Chondrocyte (in vitro differentiated cells): ENCODE measurements around the gene LMNA. TPM values are rescaled to one million over a fixed set of nuclear protein-coding genes. Genes with fewer than 3 reads are reported as not detected.

ENCODE experiments used
- DNase-seq: peaks from one replicate; pipeline ENCODE4 v3.0.0; 2021; ENCODE audit warnings: mixed read lengths, low spot score
- H3K27ac Mint-ChIP-seq: one replicate; pipeline ENCODE4 v1.8.0; 2021; ENCODE audit warnings: mild to moderate bottlenecking, moderate library complexity, mixed read lengths; ENCODE audit not compliant: unreplicated experiment
- H3K27me3 Mint-ChIP-seq: 2 replicates; pipeline ENCODE4 v1.8.0; 2021; ENCODE audit warnings: low read depth, mixed read lengths
- H3K36me3 Mint-ChIP-seq: 2 replicates; pipeline ENCODE4 v1.8.0; 2021; ENCODE audit warnings: low read depth, mixed read lengths
- H3K4me1 Mint-ChIP-seq: 2 replicates; pipeline ENCODE4 v1.8.0; 2021; ENCODE audit warnings: low read depth, mild to moderate bottlenecking, mixed read lengths
- H3K4me3 Mint-ChIP-seq: one replicate; pipeline ENCODE4 v1.8.0; 2021; ENCODE audit warnings: mild to moderate bottlenecking, moderate library complexity, mixed read lengths; ENCODE audit not compliant: unreplicated experiment
- H3K9me3 Mint-ChIP-seq: 2 replicates; pipeline ENCODE4 v1.8.0; 2021; ENCODE audit warnings: low read depth, mixed read lengths
- CTCF ChIP-seq: fragments of 200-600 bp; sonication (generic); IDR thresholded peaks from 2 replicates; pipeline ENCODE4 v1.5.0; 2021; ENCODE audit warnings: antibody characterized with exemption, mild to moderate bottlenecking, moderate library complexity
- total RNA-seq: library from RNA; stranded (reverse); gene quantifications from 3 replicates; pipeline ENCODE4 v1.2.1, GENCODE V29; 2021

Gene LMNA
- total RNA-seq, 1 donor from 2014 or later: 675 TPM

GRCh38 chr1:156153362-156153761 is 38.9 kb downstream of the LMNA start, which contains the start of gene SEMA4A:
TSS of gene SEMA4A (plus strand) at chr1:156153585. CDS start at chr1:156154579, 994 bp downstream.
- no peak for TF ChIP-seq CTCF
- no peak for DNase-seq
- H3K4me1 Mint-ChIP-seq: no peaks in the 10 kb centered on the region
- peaks cover 2% of the 10 kb centered on the region for H3K36me3 Mint-ChIP-seq
- H3K27ac Mint-ChIP-seq: no peak within 1 kb of the TSS
- peaks cover 6% of the 10 kb centered on the region for H3K27me3 Mint-ChIP-seq
- no peaks in the 10 kb centered on the region for H3K9me3 Mint-ChIP-seq
- no peak within 1 kb of the TSS for H3K4me3 Mint-ChIP-seq

- peaks cover 6% of the 10 kb centered on the region for H3K27me3 Mint-ChIP-seq
These were observed 39.8 kb downstream of the LMNA start for GRCh38 chr1:156154317-156154749.

GRCh38 chr1:156155756-156156510 is 41.4 kb downstream of the LMNA start:
- no peak for TF ChIP-seq CTCF
- peaks cover 6% of the 10 kb centered on the region for H3K27me3 Mint-ChIP-seq
- H3K36me3 Mint-ChIP-seq: peaks cover 2% of the 10 kb centered on the region
- H3K9me3 Mint-ChIP-seq: no peaks in the 10 kb centered on the region
- no peak overlapping the region for H3K4me3 Mint-ChIP-seq
- no peak for DNase-seq
- H3K27ac Mint-ChIP-seq: no peak overlapping the region
- H3K4me1 Mint-ChIP-seq: peaks cover 5% of the 10 kb centered on the region

More at GRCh38 chr1:156154317-156154749, 39.8 kb downstream of the LMNA start:
- peaks cover 2% of the 10 kb centered on the region for H3K36me3 Mint-ChIP-seq
- H3K4me3 Mint-ChIP-seq: no peak overlapping the region
- DNase-seq: no peak
- no peaks in the 10 kb centered on the region for H3K4me1 Mint-ChIP-seq
- no peak for TF ChIP-seq CTCF
- H3K27ac Mint-ChIP-seq: no peak overlapping the region
- no peaks in the 10 kb centered on the region for H3K9me3 Mint-ChIP-seq

- Mint-ChIP-seq H3K36me3 (peaks cover 2% of the 10 kb centered on the region), H3K27ac (no peak overlapping the region), H3K4me1 (peaks cover 11% of the 10 kb centered on the region), H3K9me3 (no peaks in the 10 kb centered on the region), H3K4me3 (no peak overlapping the region), H3K27me3 (peaks cover 6% of the 10 kb centered on the region)
- no peak for DNase-seq
- no peak for TF ChIP-seq CTCF
These were observed 43.0 kb downstream of the LMNA start for GRCh38 chr1:156157506-156157905.

GRCh38 chr1:156157966-156158365 is 43.5 kb downstream of the LMNA start:
- peaks cover 2% of the 10 kb centered on the region for H3K36me3 Mint-ChIP-seq
- H3K4me1 Mint-ChIP-seq: peaks cover 11% of the 10 kb centered on the region
- DNase-seq: no peak
- H3K9me3 Mint-ChIP-seq: no peaks in the 10 kb centered on the region
- H3K4me3 Mint-ChIP-seq: no peak overlapping the region
- H3K27ac Mint-ChIP-seq: no peak overlapping the region
- no peak for TF ChIP-seq CTCF
- peaks cover 6% of the 10 kb centered on the region for H3K27me3 Mint-ChIP-seq
